Myometrial cell (primary cell): ENCODE measurements around the gene PLEKHA5. TPM values are rescaled to one million over a fixed set of nuclear protein-coding genes. Genes with fewer than 3 reads are reported as not detected.

ENCODE experiments used
- total RNA-seq: library from RNA; depleted of rRNA; stranded (reverse); fragments of >200 nt; gene quantifications from 2 replicates; pipeline ENCODE4 v1.2.3, GENCODE V29; 2015

PLEKHA5 gene, protein sequence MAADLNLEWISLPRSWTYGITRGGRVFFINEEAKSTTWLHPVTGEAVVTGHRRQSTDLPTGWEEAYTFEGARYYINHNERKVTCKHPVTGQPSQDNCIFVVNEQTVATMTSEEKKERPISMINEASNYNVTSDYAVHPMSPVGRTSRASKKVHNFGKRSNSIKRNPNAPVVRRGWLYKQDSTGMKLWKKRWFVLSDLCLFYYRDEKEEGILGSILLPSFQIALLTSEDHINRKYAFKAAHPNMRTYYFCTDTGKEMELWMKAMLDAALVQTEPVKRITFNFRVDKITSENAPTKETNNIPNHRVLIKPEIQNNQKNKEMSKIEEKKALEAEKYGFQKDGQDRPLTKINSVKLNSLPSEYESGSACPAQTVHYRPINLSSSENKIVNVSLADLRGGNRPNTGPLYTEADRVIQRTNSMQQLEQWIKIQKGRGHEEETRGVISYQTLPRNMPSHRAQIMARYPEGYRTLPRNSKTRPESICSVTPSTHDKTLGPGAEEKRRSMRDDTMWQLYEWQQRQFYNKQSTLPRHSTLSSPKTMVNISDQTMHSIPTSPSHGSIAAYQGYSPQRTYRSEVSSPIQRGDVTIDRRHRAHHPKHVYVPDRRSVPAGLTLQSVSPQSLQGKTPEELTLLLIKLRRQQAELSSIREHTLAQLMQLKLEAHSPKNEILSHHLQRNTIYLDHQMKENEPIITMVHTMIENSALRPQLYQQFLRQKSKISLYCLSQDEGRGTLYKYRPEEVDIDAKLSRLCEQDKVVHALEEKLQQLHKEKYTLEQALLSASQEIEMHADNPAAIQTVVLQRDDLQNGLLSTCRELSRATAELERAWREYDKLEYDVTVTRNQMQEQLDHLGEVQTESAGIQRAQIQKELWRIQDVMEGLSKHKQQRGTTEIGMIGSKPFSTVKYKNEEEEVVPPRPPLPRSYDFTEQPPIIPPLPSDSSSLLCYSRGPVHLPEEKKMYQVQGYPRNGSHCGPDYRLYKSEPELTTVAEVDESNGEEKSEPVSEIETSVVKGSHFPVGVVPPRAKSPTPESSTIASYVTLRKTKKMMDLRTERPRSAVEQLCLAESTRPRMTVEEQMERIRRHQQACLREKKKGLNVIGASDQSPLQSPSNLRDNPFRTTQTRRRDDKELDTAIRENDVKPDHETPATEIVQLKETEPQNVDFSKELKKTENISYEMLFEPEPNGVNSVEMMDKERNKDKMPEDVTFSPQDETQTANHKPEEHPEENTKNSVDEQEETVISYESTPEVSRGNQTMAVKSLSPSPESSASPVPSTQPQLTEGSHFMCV
- 12.1 and 17.5 TPM in 2 replicates for total RNA-seq

DNA sequence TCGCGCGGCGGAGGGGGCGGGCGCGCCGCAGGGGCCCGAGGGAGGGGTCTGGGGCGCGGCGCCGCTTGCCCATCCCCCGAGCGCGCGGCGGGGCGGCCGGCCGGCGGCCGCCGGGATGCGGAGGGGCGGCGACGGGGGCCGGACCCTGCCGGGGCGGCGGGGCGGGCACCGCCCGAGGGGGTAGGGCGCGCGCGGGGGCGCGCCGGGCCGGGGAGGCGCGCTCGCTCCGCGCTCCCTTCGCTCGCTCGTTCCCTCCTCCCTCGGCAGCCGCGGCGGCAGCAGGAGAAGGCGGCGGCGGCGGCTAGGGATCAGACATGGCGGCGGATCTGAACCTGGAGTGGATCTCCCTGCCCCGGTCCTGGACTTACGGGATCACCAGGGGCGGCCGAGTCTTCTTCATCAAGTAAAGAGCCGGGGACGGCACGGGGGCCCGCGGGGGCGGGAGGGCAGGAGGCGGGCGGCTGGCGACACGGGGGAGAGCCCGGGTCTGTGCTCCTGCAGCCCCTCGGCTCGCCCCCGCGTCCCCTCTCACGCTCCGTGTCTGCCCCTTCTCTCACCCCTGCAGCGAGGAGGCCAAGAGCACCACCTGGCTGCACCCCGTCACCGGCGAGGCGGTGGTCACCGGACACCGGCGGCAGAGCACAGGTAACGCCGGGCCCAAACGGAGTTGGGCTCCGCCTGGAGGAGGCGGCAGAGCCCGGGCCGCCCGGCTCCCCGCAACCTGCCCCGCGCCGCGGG, at the start of gene PLEKHA5:
Gene PLEKHA5, plus strand, starts transcription at position 248 of the 738 bp plus-strand sequence. Its CDS starts 67 bp downstream, at position 315.

